DND-41 (cell line): ENCODE data around the gene ISCU.
"Not testable (repeated sequence)": the region's sequence is repeated elsewhere in the genome, so short reads cannot be mapped to it uniquely, and the experiment has no call there.

Experiments
- ATAC-seq: fragments of 200-7000 bp; cut with Tn5 transposase; 3 replicates; pipeline ENCODE4 v1.9.1; 2021; ENCODE audit warnings: low read depth; ENCODE audit not compliant: insufficient read depth
- DNase-seq: peaks from one replicate; pipeline ENCODE4 v3.0.0-alpha.2; 2020
- H2AFZ ChIP-seq: 2 replicates; pipeline ENCODE4 v1.6.0; 2012; ENCODE audit warnings: low read depth, low read length
- H3K27ac ChIP-seq: 2 replicates; pipeline ENCODE4 v1.5.1; 2012; ENCODE audit warnings: low read length, inconsistent platforms
- H3K27me3 ChIP-seq: fragments of 200-600 bp; sonication (generic); 2 replicates; pipeline ENCODE4 v1.6.0; 2012; ENCODE audit warnings: low read length, mild to moderate bottlenecking, inconsistent platforms; ENCODE audit not compliant: insufficient read depth, poor library complexity
- H3K36me3 ChIP-seq: 2 replicates; pipeline ENCODE4 v1.5.1; 2012; ENCODE audit warnings: low read length, inconsistent platforms; ENCODE audit not compliant: insufficient read depth
- H3K4me1 ChIP-seq: 2 replicates; pipeline ENCODE4 v1.5.1; 2012; ENCODE audit warnings: mild to moderate bottlenecking, low read length; ENCODE audit not compliant: insufficient read depth
- H3K4me2 ChIP-seq: 2 replicates; pipeline ENCODE4 v1.6.0; 2012; ENCODE audit warnings: mild to moderate bottlenecking, moderate library complexity, low read length, inconsistent platforms; ENCODE audit not compliant: insufficient read depth
- H3K4me3 ChIP-seq, 2 experiments: fragments of 200-600 bp in 1 of 2; shearing (Covaris generic) in 1 of 2; 2 replicates each; pipeline ENCODE4 v1.5.1; 2012 to 2016; ENCODE audit warnings: inconsistent platforms in 2 of 2, low read length in 2 of 2, mild to moderate bottlenecking in 2 of 2, low read depth in 1 of 2, moderate library complexity in 1 of 2
- H3K79me2 ChIP-seq: 2 replicates; pipeline ENCODE4 v1.6.0; 2012; ENCODE audit warnings: low read length, inconsistent platforms; ENCODE audit not compliant: insufficient read depth
- H3K9ac ChIP-seq: 2 replicates; pipeline ENCODE4 v1.6.0; 2012; ENCODE audit warnings: low read depth, mild to moderate bottlenecking, inconsistent platforms, low read length, moderate library complexity
- H3K9me3 ChIP-seq: 2 replicates; pipeline ENCODE4 v1.5.1; 2012; ENCODE audit warnings: low read length, moderate library complexity, mild to moderate bottlenecking, inconsistent platforms; ENCODE audit not compliant: insufficient read depth, severe bottlenecking
- H4K20me1 ChIP-seq: 2 replicates; pipeline ENCODE4 v1.6.0; 2012; ENCODE audit warnings: low read length; ENCODE audit not compliant: insufficient read depth
- EZH2 ChIP-seq: IDR thresholded peaks from 3 replicates; pipeline ENCODE4 v1.6.1; 2012; ENCODE audit warnings: borderline replicate concordance, low read depth, mild to moderate bottlenecking, moderate library complexity, low read length, inconsistent platforms; ENCODE audit not compliant: severe bottlenecking
- TF ChIP-seq, protein P1 (sequence below): IDR thresholded peaks from 2 replicates; pipeline ENCODE4 v1.5.1; 2012; ENCODE audit warnings: borderline replicate concordance, low read length, moderate library complexity, mild to moderate bottlenecking; ENCODE audit not compliant: poor library complexity, severe bottlenecking; ENCODE audit errors: extremely low read depth

The ISCU gene

DNA sequence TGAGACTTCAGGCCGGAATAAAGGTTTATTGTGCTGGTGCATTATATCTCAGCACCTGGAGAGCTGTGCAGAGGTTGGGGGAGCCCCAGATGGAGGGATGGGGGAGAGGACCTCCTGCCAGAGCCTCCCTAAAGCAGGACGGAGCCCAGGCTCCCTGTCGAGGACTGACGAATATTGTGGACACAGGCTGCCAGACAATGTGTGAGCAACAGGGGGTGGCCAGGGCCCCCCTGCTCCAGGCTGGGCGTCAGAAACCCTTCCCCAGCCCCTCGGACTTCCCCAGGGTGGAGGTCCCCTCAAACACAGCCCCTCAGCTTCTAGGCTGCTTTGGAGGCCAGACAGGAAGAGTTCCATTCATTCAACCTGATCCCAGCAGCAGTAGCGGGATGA, 27.4 kb downstream of the ISCU start:
- Histone ChIP-seq H3K4me3 (no peak overlapping the region), H2AFZ (no peak overlapping the region), H3K9ac (no peak overlapping the region), H3K4me2 (no peak overlapping the region), H3K36me3 (no peaks in the 10 kb centered on the region), H3K9me3 (no peaks in the 10 kb centered on the region), H3K4me1 (no peaks in the 10 kb centered on the region), H4K20me1 (no peaks in the 10 kb centered on the region), H3K27me3 (no peaks in the 10 kb centered on the region), H3K27ac (no peak overlapping the region), H3K79me2 (no peaks in the 10 kb centered on the region)
- no peak for TF ChIP-seq EZH2
- TF ChIP-seq, protein P1, sequence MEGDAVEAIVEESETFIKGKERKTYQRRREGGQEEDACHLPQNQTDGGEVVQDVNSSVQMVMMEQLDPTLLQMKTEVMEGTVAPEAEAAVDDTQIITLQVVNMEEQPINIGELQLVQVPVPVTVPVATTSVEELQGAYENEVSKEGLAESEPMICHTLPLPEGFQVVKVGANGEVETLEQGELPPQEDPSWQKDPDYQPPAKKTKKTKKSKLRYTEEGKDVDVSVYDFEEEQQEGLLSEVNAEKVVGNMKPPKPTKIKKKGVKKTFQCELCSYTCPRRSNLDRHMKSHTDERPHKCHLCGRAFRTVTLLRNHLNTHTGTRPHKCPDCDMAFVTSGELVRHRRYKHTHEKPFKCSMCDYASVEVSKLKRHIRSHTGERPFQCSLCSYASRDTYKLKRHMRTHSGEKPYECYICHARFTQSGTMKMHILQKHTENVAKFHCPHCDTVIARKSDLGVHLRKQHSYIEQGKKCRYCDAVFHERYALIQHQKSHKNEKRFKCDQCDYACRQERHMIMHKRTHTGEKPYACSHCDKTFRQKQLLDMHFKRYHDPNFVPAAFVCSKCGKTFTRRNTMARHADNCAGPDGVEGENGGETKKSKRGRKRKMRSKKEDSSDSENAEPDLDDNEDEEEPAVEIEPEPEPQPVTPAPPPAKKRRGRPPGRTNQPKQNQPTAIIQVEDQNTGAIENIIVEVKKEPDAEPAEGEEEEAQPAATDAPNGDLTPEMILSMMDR, result no peak
- ATAC-seq (no peak), DNase-seq (no peak)

DNA sequence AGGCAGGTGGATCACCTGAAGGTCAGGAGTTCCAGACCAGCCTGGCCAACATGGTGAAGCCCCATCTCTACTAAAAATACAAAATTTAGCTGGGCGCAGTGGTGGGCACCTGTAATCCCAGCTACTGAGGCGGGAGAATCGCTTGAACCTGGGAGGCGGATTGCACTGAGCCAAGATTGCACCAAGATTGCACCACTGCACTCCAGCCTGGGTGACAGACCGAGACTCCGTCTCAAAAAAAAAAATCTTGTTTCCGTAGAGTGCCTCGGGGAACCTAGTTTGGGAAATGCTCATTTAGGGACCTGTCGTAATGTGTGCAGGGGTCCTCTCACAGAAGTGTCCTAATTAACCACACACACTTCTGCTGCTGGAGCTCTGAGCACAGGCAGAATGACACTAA, 28.1 kb downstream of the ISCU start:
- H3K27ac ChIP-seq, H3K4me2 ChIP-seq, H3K36me3 ChIP-seq, H3K9me3 ChIP-seq, H3K9ac ChIP-seq, H3K79me2 ChIP-seq, H2AFZ ChIP-seq, H3K27me3 ChIP-seq, H4K20me1 ChIP-seq, DNase-seq, H3K4me1 ChIP-seq, H3K4me3 ChIP-seq, ATAC-seq: not testable (repeated sequence)

DNA sequence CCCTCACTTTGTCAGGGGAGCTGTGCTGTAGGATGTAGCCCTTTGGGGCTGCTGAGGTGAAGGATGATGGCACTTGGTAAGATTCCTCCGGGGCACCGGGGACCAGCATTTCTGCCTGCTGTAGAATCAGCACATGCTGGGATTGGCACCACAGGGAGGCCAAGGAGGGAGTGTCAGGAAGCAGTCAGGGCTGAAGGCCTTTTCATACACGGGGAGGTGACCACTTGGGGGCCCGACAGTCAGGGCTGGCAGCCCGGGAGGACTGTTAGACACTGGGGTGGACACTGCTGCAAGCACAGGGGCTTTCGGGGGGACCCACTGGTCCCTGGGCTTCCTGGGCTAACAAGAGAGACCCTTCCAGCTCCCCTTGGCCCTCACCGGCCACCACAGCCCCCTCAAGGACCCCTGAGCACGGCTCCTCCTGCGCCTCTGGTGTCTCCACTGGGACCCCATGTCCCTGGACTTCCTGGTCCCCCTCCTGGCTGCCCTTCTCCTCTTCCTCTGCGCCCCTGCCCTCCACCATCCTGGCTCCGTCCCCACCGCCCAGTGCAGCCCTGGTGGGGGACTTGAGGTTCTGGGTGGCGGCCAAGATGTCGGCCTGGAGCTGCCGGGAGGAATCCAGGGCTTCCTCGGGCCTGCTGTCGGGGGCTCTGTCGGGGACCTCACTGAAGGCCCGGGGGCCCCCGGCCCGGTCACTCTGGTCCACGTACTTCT, 29.0 kb downstream of the ISCU start:
- H3K4me2 ChIP-seq, result no peak overlapping the region
- no peaks in the 10 kb centered on the region for H3K4me1 ChIP-seq
- DNase-seq (no peak), ATAC-seq (no peak)
- H2AFZ ChIP-seq, result no peak overlapping the region
- no peaks in the 10 kb centered on the region for H3K36me3 ChIP-seq
- H3K9ac ChIP-seq, result no peak overlapping the region
- H4K20me1 ChIP-seq, result no peaks in the 10 kb centered on the region
- H3K9me3 ChIP-seq, result no peaks in the 10 kb centered on the region
- H3K4me3 ChIP-seq, result no peak overlapping the region
- no peaks in the 10 kb centered on the region for H3K79me2 ChIP-seq
- TF ChIP-seq, protein P1, result no peak
- no peak for TF ChIP-seq EZH2
- H3K27me3 ChIP-seq, result no peaks in the 10 kb centered on the region
- no peak overlapping the region for H3K27ac ChIP-seq

DNA sequence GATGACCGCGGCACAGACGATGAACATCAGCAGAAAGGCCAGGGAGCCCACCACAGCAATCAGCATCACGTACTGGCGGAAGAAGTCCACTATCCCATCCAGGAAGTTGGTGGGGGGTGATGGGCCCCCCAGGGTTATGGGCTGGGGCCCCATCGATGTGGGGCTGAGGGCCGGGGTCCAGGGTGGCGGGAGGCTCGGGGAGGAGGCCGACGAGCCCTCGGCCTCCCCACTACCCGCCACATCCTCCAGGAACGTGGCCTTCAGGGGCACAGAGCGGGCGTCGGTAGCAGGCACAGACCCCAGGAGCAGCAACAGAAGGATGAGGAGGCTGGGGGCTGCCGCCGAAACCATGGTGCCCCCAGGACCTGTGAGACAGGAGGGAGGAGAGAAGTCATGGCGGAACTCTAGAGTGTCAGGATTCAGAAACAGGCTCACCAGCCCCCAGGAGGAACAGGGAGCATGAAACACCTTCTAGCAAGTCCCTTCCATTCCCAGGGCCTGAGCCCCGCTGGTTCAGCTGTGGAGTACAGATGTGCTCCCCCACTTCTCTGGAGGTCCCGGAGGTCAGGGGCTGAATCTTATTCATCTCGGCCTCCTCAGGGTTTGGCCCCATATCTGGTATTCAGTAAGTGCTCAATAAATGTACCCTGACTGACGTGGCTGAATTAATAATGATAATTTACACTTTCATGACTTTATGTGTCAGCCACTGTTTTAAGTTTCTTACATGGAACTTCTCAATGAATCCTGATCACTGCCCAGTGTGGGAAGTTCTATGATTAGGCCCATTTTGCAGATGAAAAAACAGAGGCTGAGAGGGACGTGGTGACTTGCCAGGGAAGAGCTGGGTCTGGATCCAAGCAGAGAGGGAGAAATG, 29.9 kb downstream of the ISCU start:
- Histone ChIP-seq H3K27ac (no peak overlapping the region), H2AFZ (no peak overlapping the region), H3K4me2 (no peak overlapping the region), H3K79me2 (no peaks in the 10 kb centered on the region), H3K4me1 (no peaks in the 10 kb centered on the region), H4K20me1 (no peaks in the 10 kb centered on the region), H3K9me3 (no peaks in the 10 kb centered on the region), H3K27me3 (no peaks in the 10 kb centered on the region), H3K4me3 (no peak overlapping the region), H3K36me3 (no peaks in the 10 kb centered on the region), H3K9ac (no peak overlapping the region)
- ATAC-seq (no peak), DNase-seq (no peak)
- TF ChIP-seq EZH2, result no peak
- TF ChIP-seq, protein P1, result no peak
